NT2/D1 (cell line): ENCODE results near the gene CYP2W1.
"Not testable (repeated sequence)": the region's sequence is repeated elsewhere in the genome, so short reads cannot be mapped to it uniquely, and the experiment has no call there.

Experiments used
- DNase-seq: peaks from one replicate; pipeline ENCODE4 v3.0.0-alpha.2; 2011; ENCODE audit warnings: low read depth, low spot score
- H3K27me3 ChIP-seq: 2 replicates; pipeline ENCODE4 v1.6.0; 2011; ENCODE audit warnings: mild to moderate bottlenecking; ENCODE audit not compliant: insufficient read length, insufficient read depth
- H3K36me3 ChIP-seq: 2 replicates; pipeline ENCODE4 v1.6.1; 2011; ENCODE audit warnings: mild to moderate bottlenecking, low read length, mixed read lengths; ENCODE audit not compliant: insufficient read depth, insufficient read length
- H3K4me1 ChIP-seq: 2 replicates; pipeline ENCODE4 v1.5.1; 2011; ENCODE audit not compliant: insufficient read depth, insufficient read length
- H3K4me3 ChIP-seq: 2 replicates; pipeline ENCODE4 v1.5.1; 2011; ENCODE audit warnings: low read depth; ENCODE audit not compliant: insufficient read length
- H3K9ac ChIP-seq: 2 replicates; pipeline ENCODE4 v1.6.0; 2011; ENCODE audit warnings: low read depth; ENCODE audit not compliant: insufficient read length
- H3K9me3 ChIP-seq: 2 replicates; pipeline ENCODE4 v1.5.1; 2011; ENCODE audit warnings: mild to moderate bottlenecking, low read length; ENCODE audit not compliant: insufficient read depth
- SUZ12 ChIP-seq: IDR thresholded peaks from 2 replicates; pipeline ENCODE4 v1.6.1; 2011; ENCODE audit not compliant: insufficient read length, insufficient read depth; ENCODE audit errors: extremely low read depth
- YY1 ChIP-seq: IDR thresholded peaks from 2 replicates; pipeline ENCODE4 v1.6.1; 2011; ENCODE audit not compliant: insufficient read length, insufficient read depth
- ZNF274 ChIP-seq: IDR thresholded peaks from 2 replicates; pipeline ENCODE4 v1.6.1; 2011; ENCODE audit warnings: mild to moderate bottlenecking, low read depth, low read length

The CYP2W1 gene

DNA sequence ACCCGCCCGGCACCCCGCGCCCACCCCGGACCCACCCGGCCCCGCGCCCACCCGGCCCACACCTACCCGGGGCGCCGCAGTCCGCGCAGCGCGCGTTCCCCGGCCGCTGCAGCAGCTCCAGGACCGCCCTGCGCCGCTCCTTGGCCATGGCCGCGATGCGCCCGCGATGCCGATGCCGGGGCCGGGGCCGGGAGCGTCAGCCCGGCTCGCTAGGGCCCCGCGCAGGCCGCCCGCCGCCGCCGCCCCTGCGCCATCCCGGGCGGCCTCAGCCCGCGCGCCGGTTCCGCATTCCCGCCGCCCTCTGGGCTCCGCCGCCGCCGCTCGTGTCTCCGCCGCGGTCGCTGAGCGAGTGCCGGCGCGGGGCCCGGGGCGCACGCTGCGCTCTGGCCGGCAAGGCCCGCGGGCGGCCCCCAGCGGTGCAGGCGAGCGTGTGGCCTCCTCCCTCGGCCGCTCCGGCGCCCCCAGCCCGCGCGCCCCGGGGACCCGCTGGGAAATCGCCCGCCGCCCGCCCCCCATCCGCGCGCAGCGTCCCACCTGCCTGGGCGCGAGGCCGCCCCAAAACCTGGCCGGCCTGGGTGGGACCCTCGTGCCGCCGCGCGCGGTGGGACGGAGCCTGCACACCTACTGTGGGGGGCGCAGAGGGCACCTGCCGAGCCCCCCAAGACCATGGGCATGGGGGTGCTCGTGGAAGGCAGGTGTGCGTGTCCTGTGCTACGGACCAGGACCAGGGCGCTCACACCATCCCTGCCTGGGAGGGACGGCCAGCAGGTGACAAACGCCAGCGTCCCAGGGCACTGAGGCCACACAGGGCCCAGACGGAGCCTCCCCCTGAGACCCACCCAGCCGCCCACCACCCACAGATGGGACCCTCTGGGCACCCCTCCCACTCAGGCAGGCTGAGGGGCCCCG is 28.4 kb upstream of the CYP2W1 start, which contains the start of gene ADAP1:
Gene ADAP1 (minus strand): TSS at position 351 of the 909 bp plus-strand sequence. CDS start 203 bp downstream, at position 148.
- H3K4me1 ChIP-seq, result peaks cover 27% of the 10 kb centered on the region
- DNase-seq, result no peak

DNA sequence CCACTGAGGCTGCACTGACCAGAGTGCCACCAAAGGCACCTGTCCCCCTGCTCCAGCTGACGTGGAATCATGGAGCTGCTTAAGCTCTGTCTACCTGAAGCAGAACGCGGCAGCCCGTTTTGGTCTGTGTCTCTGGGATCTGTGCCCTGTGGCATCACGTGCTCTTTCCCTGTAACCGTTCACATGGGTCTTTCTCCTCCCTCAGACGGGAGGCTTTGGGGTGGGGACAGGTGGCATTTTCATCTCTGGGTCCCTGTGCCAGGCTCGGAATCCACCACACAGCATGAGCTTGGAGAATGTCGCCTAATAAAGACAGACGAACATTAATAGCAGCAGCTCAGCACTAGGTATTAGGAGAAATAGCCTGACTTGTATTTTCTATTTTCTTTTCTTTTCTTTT is 26.9 kb upstream of the CYP2W1 start:
- Histone ChIP-seq H3K4me3 (no peak overlapping the region), H3K27me3 (peaks cover 27% of the 10 kb centered on the region), H3K9me3 (no peaks in the 10 kb centered on the region), H3K9ac (no peak overlapping the region), H3K36me3 (no peaks in the 10 kb centered on the region), H3K4me1 (peaks cover 26% of the 10 kb centered on the region)
- TF ChIP-seq SUZ12 (no peak), ZNF274 (no peak), YY1 (no peak)
- DNase-seq, result no peak

More for the DNA sequence above, 28.4 kb upstream of the CYP2W1 start, which contains the start of gene ADAP1:
- Histone ChIP-seq H3K9me3 (no peaks in the 10 kb centered on the region), H3K9ac (peak within 1 kb of the TSS; percentile 61), H3K36me3 (no peaks in the 10 kb centered on the region), H3K4me3 (peak within 1 kb of the TSS; percentile 46), H3K27me3 (peaks cover 27% of the 10 kb centered on the region)
- TF ChIP-seq YY1 (no peak), SUZ12 (no peak), ZNF274 (no peak)

DNA sequence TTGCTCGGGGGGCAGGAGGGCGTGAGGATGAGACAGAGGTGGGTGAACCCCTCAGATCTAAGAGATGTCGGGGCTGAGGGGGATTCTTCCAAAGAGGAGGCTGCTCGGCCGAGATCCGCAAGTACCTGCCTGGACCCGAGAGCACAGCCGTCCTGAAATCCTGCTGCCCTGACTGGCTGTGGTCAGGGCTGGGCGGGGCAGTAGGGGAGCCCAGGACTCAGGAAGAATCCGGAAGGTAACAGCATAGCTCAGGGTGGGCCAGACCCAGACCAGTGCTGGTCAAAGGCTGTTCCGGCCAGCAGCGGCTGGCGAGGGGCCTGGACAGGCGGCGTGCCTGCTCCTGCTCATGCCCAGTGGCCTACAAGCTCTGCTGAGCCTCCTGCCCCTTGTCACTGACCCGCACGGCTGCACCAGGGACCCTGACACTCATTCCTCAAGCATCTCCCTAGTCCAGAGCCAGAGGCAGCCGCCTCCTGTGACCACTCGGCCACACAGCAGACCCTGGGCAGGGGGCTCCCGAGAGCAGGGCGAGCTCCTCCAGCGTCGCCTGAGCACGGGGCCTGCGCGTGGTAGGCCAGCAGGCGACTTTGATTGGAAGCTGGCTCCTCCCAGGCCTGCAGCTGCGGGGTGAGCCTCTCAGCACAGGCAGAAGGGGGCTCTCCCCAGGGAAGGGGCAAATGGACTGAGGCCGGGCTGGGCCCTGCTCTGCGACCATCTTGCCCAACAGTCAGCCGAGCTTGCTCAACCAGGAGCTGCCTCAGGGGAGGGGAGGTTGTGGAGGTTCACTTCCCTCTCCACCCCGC is 25.4 kb upstream of the CYP2W1 start:
- TF ChIP-seq SUZ12 (no peak), YY1 (no peak), ZNF274 (no peak)
- Histone ChIP-seq H3K9me3 (peaks cover 4% of the 10 kb centered on the region; the same call in 1 of the 2 replicates), H3K27me3 (peaks cover 21% of the 10 kb centered on the region), H3K9ac (peak overlapping the region; percentile 2), H3K4me3 (no peak overlapping the region), H3K36me3 (no peaks in the 10 kb centered on the region), H3K4me1 (peaks cover 24% of the 10 kb centered on the region)
- DNase-seq, result no peak

DNA sequence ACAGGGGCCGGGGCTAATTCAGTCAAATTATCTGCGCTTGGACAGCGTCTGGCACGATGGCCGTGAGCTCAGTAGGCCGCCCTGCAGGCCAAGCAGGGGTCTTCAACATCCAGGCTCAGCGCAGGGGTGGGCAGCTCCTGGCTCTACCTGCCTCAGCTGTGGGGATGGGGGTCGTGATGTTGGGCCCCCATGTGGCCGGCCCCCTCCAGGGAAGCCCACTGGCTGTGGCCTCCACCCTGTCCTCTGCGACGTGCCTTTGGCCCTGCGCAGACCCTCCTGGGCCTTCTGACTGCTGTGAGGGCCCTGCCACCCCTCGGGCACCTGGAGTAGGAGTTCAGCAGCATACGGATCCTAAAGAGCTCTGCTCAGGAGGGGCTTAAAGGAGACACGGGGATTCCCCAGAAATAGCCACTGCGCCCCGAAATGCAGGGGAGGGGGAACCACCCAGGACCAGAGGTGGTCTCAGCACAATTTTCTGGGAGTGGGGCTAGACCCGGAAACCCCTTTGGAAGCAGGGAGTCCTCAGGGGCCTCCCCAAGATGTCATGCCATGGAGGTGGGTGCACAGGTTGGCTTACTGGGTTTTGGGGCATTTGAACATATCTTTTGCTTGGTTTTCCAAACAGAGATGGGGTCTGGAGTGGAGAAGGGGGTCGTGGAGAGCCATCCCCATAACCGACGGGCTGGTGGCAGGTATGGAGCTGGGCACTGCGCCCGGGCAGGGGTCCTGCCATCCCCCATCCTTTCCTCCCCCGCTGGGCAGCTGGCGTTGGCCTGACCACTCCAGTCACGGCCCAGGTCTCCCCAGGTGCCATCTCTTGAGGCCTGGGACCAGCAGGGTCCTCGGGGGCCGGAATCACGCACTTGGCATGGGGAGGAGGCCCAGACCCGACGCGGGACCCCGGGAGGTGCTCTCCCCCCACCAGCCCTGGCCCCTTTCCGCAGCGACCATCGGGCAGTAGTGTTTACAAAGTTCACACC is 24.5 kb upstream of the CYP2W1 start:
- peaks cover 16% of the 10 kb centered on the region for H3K4me1 ChIP-seq
- TF ChIP-seq SUZ12 (no peak), YY1 (no peak), ZNF274 (no peak)
- H3K27me3 ChIP-seq, result peaks cover 12% of the 10 kb centered on the region
- H3K4me3 ChIP-seq, result no peak overlapping the region
- H3K9ac ChIP-seq, result peak overlapping the region; percentile 2
- H3K36me3 ChIP-seq, result no peaks in the 10 kb centered on the region
- DNase-seq, result no peak
- peaks cover 4% of the 10 kb centered on the region; the same call in 1 of the 2 replicates for H3K9me3 ChIP-seq

DNA sequence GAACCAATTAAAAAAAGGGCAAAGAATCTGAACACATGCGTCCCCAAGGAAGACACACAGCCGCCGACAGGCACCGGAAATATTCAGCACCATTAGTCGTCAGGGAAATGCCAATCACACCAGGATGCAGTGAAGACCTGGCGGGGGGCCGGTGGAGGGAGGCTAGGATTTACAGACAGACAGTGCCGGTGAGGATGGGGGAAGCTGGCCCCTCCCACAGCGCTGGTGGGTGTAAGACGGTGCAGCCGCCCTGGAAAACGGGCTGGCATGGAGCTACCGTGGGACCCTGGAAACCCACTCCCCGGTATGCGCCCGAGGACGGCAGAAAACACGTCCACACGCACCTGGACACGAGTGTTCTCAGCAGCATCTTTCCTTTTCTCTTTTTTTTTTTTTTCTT is 23.7 kb upstream of the CYP2W1 start:
- DNase-seq, result no peak
- Histone ChIP-seq H3K4me1 (peaks cover 14% of the 10 kb centered on the region), H3K4me3 (no peak overlapping the region)

DNA sequence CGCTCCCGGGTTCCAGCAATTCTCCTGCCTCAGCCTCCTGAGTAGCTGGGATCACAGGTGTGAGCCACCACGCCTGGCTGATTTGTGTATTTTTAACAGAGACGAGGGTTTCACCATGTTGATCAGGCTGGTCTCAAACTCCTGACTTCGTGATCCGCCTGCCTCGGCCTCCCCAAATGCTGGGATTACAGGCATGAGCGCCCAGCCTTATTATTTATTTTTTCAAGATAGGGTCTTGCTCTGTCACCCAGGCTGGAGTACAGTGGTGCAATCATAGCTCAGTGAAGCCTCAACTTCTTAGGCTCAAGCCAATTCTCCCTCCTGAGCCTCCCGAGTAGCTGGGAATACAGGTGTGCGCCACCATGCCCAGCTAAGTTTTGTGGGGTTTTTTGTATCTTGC is 23.2 kb upstream of the CYP2W1 start:
- not testable (repeated sequence) for DNase-seq, H3K4me3 ChIP-seq, H3K27me3 ChIP-seq, H3K9ac ChIP-seq, H3K36me3 ChIP-seq, H3K9me3 ChIP-seq
- peaks cover 18% of the 10 kb centered on the region for H3K4me1 ChIP-seq

More for the DNA sequence above, 23.7 kb upstream of the CYP2W1 start:
- Histone ChIP-seq H3K9me3 (peaks cover 4% of the 10 kb centered on the region; the same call in 1 of the 2 replicates), H3K36me3 (no peaks in the 10 kb centered on the region), H3K9ac (no peak overlapping the region), H3K27me3 (peaks cover 8% of the 10 kb centered on the region)
- TF ChIP-seq ZNF274 (no peak), YY1 (no peak), SUZ12 (no peak)
